Panc1 (cell line): ENCODE measurements around the gene KRTAP4-16. TPM values are rescaled to one million over a fixed set of nuclear protein-coding genes. Genes with fewer than 3 reads are reported as not detected.

Experiments
- ATAC-seq: fragments of 200-7000 bp; cut with Tn5 transposase; 2 replicates; pipeline ENCODE4 v1.9.1; 2020; ENCODE audit warnings: mild to moderate bottlenecking, moderate library complexity
- BruUV-seq: library from RNA; stranded (reverse); fragments of 400-500 nt; replicated peaks from 2 replicates; lab custom pipeline; 2021; lab: Mats Ljungman, UMichigan
- CTCF ChIA-PET: fragments of 300-600 bp; sonication (Branson Sonifier 250); formaldehyde crosslinking; loops from one replicate; lab custom pipeline; 2022; ENCODE audit warnings: antibody characterized with exemption; lab: Charles Lee
- POLR2A ChIA-PET: fragments of 300-600 bp; sonication (Branson Sonifier 250); formaldehyde crosslinking; loops from one replicate; lab custom pipeline; 2022; ENCODE audit warnings: antibody characterized with exemption; lab: Charles Lee
- DNase-seq: peaks from one replicate; pipeline ENCODE4 v3.0.0-alpha.2; 2010; ENCODE audit warnings: low read depth, low spot score
- H3K27ac ChIP-seq: 2 replicates; pipeline ENCODE4 v1.5.1; 2011; ENCODE audit warnings: mild to moderate bottlenecking, low read length, inconsistent platforms
- H3K27me3 ChIP-seq: fragments of 200-500 bp; sonication (Bioruptor generic); 2 replicates; pipeline ENCODE4 v1.6.0; 2014; ENCODE audit warnings: low read length, inconsistent platforms; ENCODE audit not compliant: control insufficient read depth, insufficient read depth
- H3K36me3 ChIP-seq: fragments of 200-500 bp; sonication (Bioruptor generic); 2 replicates; pipeline ENCODE4 v1.5.1; 2014; ENCODE audit warnings: inconsistent platforms, mild to moderate bottlenecking, low read length, moderate library complexity; ENCODE audit not compliant: control insufficient read depth, insufficient read depth
- H3K4me1 ChIP-seq: 2 replicates; pipeline ENCODE4 v1.5.1; 2011; ENCODE audit warnings: inconsistent platforms, mild to moderate bottlenecking, low read length, moderate library complexity; ENCODE audit not compliant: control insufficient read depth, insufficient read depth
- H3K4me3 ChIP-seq, 2 experiments: 2 replicates each; pipeline ENCODE4 v1.5.1; 2011 to 2012; ENCODE audit warnings: low read depth in 2 of 2, low read length in 2 of 2, mild to moderate bottlenecking in 2 of 2, inconsistent platforms in 1 of 2, moderate library complexity in 1 of 2
- H3K9me3 ChIP-seq: fragments of 200-500 bp; sonication (Bioruptor generic); 2 replicates; pipeline ENCODE4 v1.5.1; 2014; ENCODE audit warnings: low read depth, mild to moderate bottlenecking, inconsistent platforms, low read length, moderate library complexity; ENCODE audit not compliant: control insufficient read depth, insufficient read depth
- POLR2AphosphoS5 ChIP-seq: IDR thresholded peaks from 2 replicates; pipeline ENCODE4 v1.6.1; 2012; ENCODE audit warnings: mild to moderate bottlenecking, low read depth, low read length, moderate library complexity
- SIN3A ChIP-seq: IDR thresholded peaks from 2 replicates; pipeline ENCODE4 v1.6.1; 2012; ENCODE audit warnings: low read depth, mild to moderate bottlenecking, low read length, moderate library complexity, borderline replicate concordance; ENCODE audit not compliant: insufficient read depth
- TCF7L2 ChIP-seq: IDR thresholded peaks from 2 replicates; pipeline ENCODE4 v1.6.1; 2011; ENCODE audit warnings: mild to moderate bottlenecking, low read depth, low read length, inconsistent platforms
- in situ Hi-C: cut with HindIII; loops from 2 replicates; pipeline ENCODE4 v1.10.0; 2016; ENCODE audit warnings: low sequenced_read_pairs, low pct_unique_long_range_greater_than_20kb
- intact Hi-C: fragments of 100-400 bp; cut with micrococcal nuclease; formaldehyde crosslinking; loops from one replicate; pipeline ENCODE4 v1.10.0; 2022; ENCODE audit not compliant: unreplicated experiment
- total RNA-seq: library from RNA; stranded (reverse); gene quantifications from one replicate; pipeline ENCODE4 v1.2.1, GENCODE V29; 2021; ENCODE audit not compliant: unreplicated experiment
- TF ChIP-seq, protein P1 (sequence below), 2 experiments: IDR thresholded peaks; 2 replicates each; pipeline ENCODE4 v1.6.1; 2011 to 2012; ENCODE audit warnings: low read depth in 2 of 2, control low read depth in 1 of 2, low read length in 1 of 2, mild to moderate bottlenecking in 1 of 2, moderate library complexity in 1 of 2; ENCODE audit not compliant: insufficient read depth in 1 of 2
- TF ChIP-seq, protein P2 (sequence below): fragments of 450-650 bp; IDR thresholded peaks from 2 replicates; pipeline ENCODE4 v1.5.1; 2017; ENCODE audit warnings: mild to moderate bottlenecking

Gene KRTAP4-16
- total RNA-seq, 1 experiment from 2014 or later, result not detected

DNA sequence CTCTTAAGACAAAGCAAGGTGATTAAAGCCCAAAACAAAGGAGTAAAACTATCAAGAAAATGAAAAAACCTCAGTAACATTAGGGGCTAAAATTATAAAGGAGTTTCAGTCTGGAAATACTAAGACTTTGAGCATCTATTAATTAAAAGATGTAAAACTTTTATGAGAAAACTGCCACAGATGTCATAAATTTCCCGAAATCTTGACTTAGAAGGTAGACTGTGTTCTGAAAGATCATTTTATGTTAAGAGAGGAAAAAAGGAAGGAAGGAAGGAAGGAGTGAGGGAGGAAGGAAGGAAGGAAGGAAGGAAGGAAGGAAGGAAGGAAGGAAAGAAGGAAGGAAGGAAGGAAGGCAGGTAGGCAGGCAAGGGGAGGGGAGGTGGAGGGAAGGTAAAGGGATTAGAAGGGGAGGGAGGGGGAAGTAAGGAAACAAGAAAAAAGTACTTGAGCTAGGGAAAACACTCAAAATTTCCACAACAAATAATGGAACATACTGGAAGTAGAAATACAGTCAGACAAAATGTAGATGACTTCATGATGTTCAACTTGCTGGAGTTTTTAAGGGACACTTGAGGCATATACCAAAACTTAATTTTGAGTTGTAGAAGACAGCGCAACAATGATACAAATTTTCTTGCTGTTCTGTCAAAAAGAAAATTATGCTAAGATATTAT is 45.7 kb upstream of the KRTAP4-16 start:
- Histone ChIP-seq H3K27ac (no peak overlapping the region), H3K4me1 (no peaks in the 10 kb centered on the region), H3K36me3 (no peaks in the 10 kb centered on the region), H3K27me3 (no peaks in the 10 kb centered on the region), H3K4me3 (no peak overlapping the region), H3K9me3 (no peaks in the 10 kb centered on the region)
- POLR2A ChIA-PET, result no interaction called here
- DNase-seq (no peak), ATAC-seq (no peak)
- in situ Hi-C loops (no loop called here), intact Hi-C loops (no loop called here)
- TF ChIP-seq, protein P1, sequence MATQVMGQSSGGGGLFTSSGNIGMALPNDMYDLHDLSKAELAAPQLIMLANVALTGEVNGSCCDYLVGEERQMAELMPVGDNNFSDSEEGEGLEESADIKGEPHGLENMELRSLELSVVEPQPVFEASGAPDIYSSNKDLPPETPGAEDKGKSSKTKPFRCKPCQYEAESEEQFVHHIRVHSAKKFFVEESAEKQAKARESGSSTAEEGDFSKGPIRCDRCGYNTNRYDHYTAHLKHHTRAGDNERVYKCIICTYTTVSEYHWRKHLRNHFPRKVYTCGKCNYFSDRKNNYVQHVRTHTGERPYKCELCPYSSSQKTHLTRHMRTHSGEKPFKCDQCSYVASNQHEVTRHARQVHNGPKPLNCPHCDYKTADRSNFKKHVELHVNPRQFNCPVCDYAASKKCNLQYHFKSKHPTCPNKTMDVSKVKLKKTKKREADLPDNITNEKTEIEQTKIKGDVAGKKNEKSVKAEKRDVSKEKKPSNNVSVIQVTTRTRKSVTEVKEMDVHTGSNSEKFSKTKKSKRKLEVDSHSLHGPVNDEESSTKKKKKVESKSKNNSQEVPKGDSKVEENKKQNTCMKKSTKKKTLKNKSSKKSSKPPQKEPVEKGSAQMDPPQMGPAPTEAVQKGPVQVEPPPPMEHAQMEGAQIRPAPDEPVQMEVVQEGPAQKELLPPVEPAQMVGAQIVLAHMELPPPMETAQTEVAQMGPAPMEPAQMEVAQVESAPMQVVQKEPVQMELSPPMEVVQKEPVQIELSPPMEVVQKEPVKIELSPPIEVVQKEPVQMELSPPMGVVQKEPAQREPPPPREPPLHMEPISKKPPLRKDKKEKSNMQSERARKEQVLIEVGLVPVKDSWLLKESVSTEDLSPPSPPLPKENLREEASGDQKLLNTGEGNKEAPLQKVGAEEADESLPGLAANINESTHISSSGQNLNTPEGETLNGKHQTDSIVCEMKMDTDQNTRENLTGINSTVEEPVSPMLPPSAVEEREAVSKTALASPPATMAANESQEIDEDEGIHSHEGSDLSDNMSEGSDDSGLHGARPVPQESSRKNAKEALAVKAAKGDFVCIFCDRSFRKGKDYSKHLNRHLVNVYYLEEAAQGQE (IDR thresholded peaks at IDR 0.05; ENCODE audit: insufficient read depth in 1 of 2, low read depth in 2 of 2, low read length in 1 of 2), result no peak
- TF ChIP-seq POLR2AphosphoS5 (no peak), TCF7L2 (no peak), SIN3A (no peak)
- TF ChIP-seq, protein P2, sequence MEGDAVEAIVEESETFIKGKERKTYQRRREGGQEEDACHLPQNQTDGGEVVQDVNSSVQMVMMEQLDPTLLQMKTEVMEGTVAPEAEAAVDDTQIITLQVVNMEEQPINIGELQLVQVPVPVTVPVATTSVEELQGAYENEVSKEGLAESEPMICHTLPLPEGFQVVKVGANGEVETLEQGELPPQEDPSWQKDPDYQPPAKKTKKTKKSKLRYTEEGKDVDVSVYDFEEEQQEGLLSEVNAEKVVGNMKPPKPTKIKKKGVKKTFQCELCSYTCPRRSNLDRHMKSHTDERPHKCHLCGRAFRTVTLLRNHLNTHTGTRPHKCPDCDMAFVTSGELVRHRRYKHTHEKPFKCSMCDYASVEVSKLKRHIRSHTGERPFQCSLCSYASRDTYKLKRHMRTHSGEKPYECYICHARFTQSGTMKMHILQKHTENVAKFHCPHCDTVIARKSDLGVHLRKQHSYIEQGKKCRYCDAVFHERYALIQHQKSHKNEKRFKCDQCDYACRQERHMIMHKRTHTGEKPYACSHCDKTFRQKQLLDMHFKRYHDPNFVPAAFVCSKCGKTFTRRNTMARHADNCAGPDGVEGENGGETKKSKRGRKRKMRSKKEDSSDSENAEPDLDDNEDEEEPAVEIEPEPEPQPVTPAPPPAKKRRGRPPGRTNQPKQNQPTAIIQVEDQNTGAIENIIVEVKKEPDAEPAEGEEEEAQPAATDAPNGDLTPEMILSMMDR, result no peak
- no TSS peak for BruUV-seq
- CTCF ChIA-PET, result no interaction called here

DNA sequence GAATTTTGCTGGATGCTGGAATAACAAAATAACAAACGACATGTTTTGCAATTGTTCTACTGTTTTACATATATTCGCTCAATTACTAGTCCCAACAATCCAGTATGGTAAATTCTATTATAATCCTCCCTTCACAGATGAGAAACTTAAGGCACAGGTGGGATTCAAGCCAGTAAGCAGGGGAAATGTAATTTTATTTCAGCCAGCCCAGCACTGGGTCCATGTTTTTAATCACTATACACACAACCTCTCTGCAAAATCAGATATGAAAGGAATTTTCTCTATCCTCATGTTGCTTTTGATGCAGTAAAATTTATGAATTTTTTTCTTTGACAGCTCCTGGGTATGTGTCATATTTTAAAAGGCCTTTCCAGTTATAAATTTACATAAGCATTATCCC is 43.3 kb upstream of the KRTAP4-16 start:
- CTCF ChIA-PET, result no interaction called here
- H3K4me1 ChIP-seq, result no peaks in the 10 kb centered on the region
- H3K36me3 ChIP-seq, result no peaks in the 10 kb centered on the region
- DNase-seq (no peak), ATAC-seq (no peak)
- H3K27ac ChIP-seq, result no peak overlapping the region
- H3K27me3 ChIP-seq, result no peaks in the 10 kb centered on the region
- intact Hi-C loops, result no loop called here
- no peaks in the 10 kb centered on the region for H3K9me3 ChIP-seq
- in situ Hi-C loops, result no loop called here
- no peak overlapping the region for H3K4me3 ChIP-seq
- TF ChIP-seq TCF7L2 (no peak), SIN3A (no peak), POLR2AphosphoS5 (no peak)
- TF ChIP-seq, protein P1 (IDR thresholded peaks at IDR 0.05; ENCODE audit: insufficient read depth in 1 of 2, low read depth in 2 of 2, low read length in 1 of 2), result no peak
- TF ChIP-seq, protein P2, result no peak
- BruUV-seq, result no TSS peak
- POLR2A ChIA-PET, result no interaction called here
